ENCODE results near the gene REXO1. TPM values are rescaled to one million over a fixed set of nuclear protein-coding genes. Genes with fewer than 3 reads are reported as not detected.

REXO1 gene
- total RNA-seq, 4 donors from 2014 or later = 7.5 to 16.4 (median 15.4) TPM

- TF ChIP-seq, protein P1, sequence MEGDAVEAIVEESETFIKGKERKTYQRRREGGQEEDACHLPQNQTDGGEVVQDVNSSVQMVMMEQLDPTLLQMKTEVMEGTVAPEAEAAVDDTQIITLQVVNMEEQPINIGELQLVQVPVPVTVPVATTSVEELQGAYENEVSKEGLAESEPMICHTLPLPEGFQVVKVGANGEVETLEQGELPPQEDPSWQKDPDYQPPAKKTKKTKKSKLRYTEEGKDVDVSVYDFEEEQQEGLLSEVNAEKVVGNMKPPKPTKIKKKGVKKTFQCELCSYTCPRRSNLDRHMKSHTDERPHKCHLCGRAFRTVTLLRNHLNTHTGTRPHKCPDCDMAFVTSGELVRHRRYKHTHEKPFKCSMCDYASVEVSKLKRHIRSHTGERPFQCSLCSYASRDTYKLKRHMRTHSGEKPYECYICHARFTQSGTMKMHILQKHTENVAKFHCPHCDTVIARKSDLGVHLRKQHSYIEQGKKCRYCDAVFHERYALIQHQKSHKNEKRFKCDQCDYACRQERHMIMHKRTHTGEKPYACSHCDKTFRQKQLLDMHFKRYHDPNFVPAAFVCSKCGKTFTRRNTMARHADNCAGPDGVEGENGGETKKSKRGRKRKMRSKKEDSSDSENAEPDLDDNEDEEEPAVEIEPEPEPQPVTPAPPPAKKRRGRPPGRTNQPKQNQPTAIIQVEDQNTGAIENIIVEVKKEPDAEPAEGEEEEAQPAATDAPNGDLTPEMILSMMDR (IDR thresholded peaks at IDR 0.05) = no peak
- no peak for TF ChIP-seq POLR2A (IDR thresholded peaks at IDR 0.05)
- intact Hi-C loops (cut with DNase I) = loop anchor here (10.0 kb wide), 1 partner anchor 115 kb away; no protein-coding TSS in a partner anchor
- no peak overlapping the region for H3K27ac ChIP-seq
- no peaks in the 10 kb centered on the region for H3K9me3 ChIP-seq
- DNase-seq = no peak
- H3K27me3 ChIP-seq = peaks cover 0 to 79% (median 2%) of the 10 kb centered on the region in 4 donors
- no peaks in the 10 kb centered on the region for H3K36me3 ChIP-seq
- peak overlapping the region in 3 of 4 donors; percentile 17 to 40 (median 19) for H3K4me3 ChIP-seq
- 18 to 32% methylated on average over 7 to 10 of the region's 59 CpGs for WGBS, 2 donors
- H3K4me1 ChIP-seq = peaks cover 0 to 15% (median 11%) of the 10 kb centered on the region in 3 donors
These were observed 58.8 kb downstream of the REXO1 start for GRCh38 chr19:1789261-1790041.

- H3K4me3 ChIP-seq = no peak overlapping the region
- no peak overlapping the region for H3K27ac ChIP-seq
- no peak for DNase-seq
- TF ChIP-seq, protein P1 (IDR thresholded peaks at IDR 0.05) = no peak
- TF ChIP-seq POLR2A (IDR thresholded peaks at IDR 0.05) = no peak
- H3K4me1 ChIP-seq = peaks cover 0 to 15% (median 11%) of the 10 kb centered on the region in 3 donors
- intact Hi-C loops (cut with DNase I) = no loop called here
- H3K36me3 ChIP-seq = no peaks in the 10 kb centered on the region
- H3K9me3 ChIP-seq = peaks cover 0 to 2% (median 2%) of the 10 kb centered on the region in 3 donors
- peaks cover 0 to 86% (median 2%) of the 10 kb centered on the region in 4 donors for H3K27me3 ChIP-seq
- WGBS, 2 donors = 62% methylated on average over 6 to 8 of the region's 8 CpGs
These were observed 61.2 kb downstream of the REXO1 start for GRCh38 chr19:1787116-1787515.

GRCh38 chr19:1786668-1787067, 61.6 kb downstream of the REXO1 start:
- no peak for DNase-seq
- intact Hi-C loops (cut with DNase I) = no loop called here
- H3K4me3 ChIP-seq = no peak overlapping the region
- H3K36me3 ChIP-seq = no peaks in the 10 kb centered on the region
- TF ChIP-seq POLR2A (IDR thresholded peaks at IDR 0.05) = no peak
- TF ChIP-seq, protein P1 (IDR thresholded peaks at IDR 0.05) = no peak
- 76 to 83% methylated on average over 2 of the region's 8 CpGs for WGBS, 2 donors
- peaks cover 0 to 86% (median 4%) of the 10 kb centered on the region in 4 donors for H3K27me3 ChIP-seq
- peaks cover 0 to 15% (median 11%) of the 10 kb centered on the region in 3 donors for H3K4me1 ChIP-seq
- H3K27ac ChIP-seq = no peak overlapping the region
- peaks cover 0 to 7% (median 6%) of the 10 kb centered on the region in 3 donors for H3K9me3 ChIP-seq

DNA sequence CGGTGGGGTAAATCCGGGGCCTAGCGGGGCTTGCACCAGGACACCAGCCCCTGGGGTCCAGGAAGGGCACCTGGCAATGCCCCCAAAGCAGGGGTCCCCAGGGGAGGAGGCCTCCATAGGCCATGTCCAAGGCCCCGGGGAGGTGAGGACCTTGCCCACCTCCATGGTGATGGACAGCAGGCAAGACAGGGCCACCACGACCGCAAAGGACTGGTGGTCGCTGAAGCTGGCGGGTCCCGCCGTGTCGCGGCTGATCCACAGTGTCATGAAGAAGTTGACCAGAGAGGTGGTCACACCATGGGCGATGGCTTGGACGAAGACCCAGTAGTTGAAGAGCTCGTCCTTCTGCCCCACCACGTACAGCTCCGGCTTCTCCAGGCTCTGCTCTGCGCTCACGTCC, 63.0 kb downstream of the REXO1 start:
- Histone ChIP-seq H3K4me1 (peaks cover 0 to 15% (median 11%) of the 10 kb centered on the region in 3 donors), H3K9me3 (peaks cover 0 to 11% (median 8%) of the 10 kb centered on the region in 3 donors), H3K27ac (no peak overlapping the region), H3K36me3 (no peaks in the 10 kb centered on the region), H3K27me3 (peaks cover 0 to 93% (median 5%) of the 10 kb centered on the region in 4 donors), H3K4me3 (no peak overlapping the region)
- no peak for DNase-seq
- intact Hi-C loops (cut with DNase I) = no loop called here
- 90 to 93% methylated on average over 8 to 15 of the region's 19 CpGs for WGBS, 2 donors
- no peak for TF ChIP-seq POLR2A (IDR thresholded peaks at IDR 0.05)
- TF ChIP-seq, protein P1 (IDR thresholded peaks at IDR 0.05) = no peak

GRCh38 chr19:1783874-1784273, 64.4 kb downstream of the REXO1 start:
- 65 to 81% methylated on average over 9 of the region's 9 CpGs for WGBS, 2 donors
- intact Hi-C loops (cut with DNase I) = no loop called here
- Histone ChIP-seq H3K36me3 (no peaks in the 10 kb centered on the region), H3K9me3 (peaks cover 0 to 11% (median 8%) of the 10 kb centered on the region in 3 donors), H3K27me3 (peaks cover 0 to 96% (median 3%) of the 10 kb centered on the region in 4 donors), H3K4me1 (peaks cover 0 to 16% (median 3%) of the 10 kb centered on the region in 3 donors), H3K4me3 (no peak overlapping the region), H3K27ac (no peak overlapping the region)
- TF ChIP-seq, protein P1 (IDR thresholded peaks at IDR 0.05) = no peak
- TF ChIP-seq POLR2A (IDR thresholded peaks at IDR 0.05) = no peak
- no peak for DNase-seq
